A673 (cell line): ENCODE results near the gene SLCO1A2.

Experiments used
- CTCF ChIP-seq: fragments of 300-800, 200-600 bp; sonication (generic); conservative IDR thresholded peaks from 2 replicates; pipeline ENCODE4 v1.5.1; 2017; ENCODE audit warnings: low read depth, mild to moderate bottlenecking, antibody characterized with exemption, low read length, moderate library complexity, mixed read lengths
- EZH2 ChIP-seq: fragments of 200-600 bp; sonication (generic); IDR thresholded peaks from 2 replicates; pipeline ENCODE4 v1.6.1; 2017; ENCODE audit warnings: borderline replicate concordance, low read depth, mild to moderate bottlenecking, mixed read lengths, antibody characterized with exemption, low read length; ENCODE audit not compliant: poor library complexity, severe bottlenecking

DNA sequence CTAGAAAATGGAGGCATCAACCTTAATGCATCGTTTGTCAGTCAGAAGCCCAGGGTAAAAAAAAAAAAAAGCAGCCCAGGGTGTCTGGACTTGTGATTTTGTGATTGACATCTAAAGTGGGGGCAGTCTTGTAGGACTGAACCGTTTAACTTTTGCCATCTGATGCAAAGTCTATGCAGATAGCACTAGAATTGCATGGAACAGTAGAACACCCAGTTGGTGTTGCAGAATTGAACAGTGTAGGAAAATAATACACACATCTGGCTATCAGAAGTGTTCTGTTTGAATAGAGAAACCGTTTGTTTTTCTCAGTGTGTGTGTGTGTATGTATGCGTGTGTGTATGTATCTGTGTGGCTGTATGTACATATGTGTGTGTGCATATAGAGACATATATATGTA is 45.0 kb downstream of the SLCO1A2 start:
- no peak for TF ChIP-seq CTCF
- no peak for TF ChIP-seq EZH2
